Stimulated activated CD8-positive, alpha-beta memory T cell treated with anti-CD3 and anti-CD28 coated beads, Interleukin-7, amount 100 ng/mL, for 4 hours (primary cell): ENCODE results near the gene ATP8B2.
"Not testable (repeated sequence)": the region's sequence is repeated elsewhere in the genome, so short reads cannot be mapped to it uniquely, and the experiment has no call there.

ENCODE experiments used
- DNase-seq, 2 donors: peaks; one replicate each; pipeline ENCODE4 v3.0.0-alpha.2; 2020; ENCODE audit warnings: low read depth in 2 of 2

ATP8B2 gene

GRCh38 chr1:154325583-154326545, 539 bp downstream of the ATP8B2 start:
- DNase-seq, result no peak

GRCh38 chr1:154326546-154327465, 1.5 kb downstream of the ATP8B2 start:
- DNase-seq, result no peak

- DNase-seq, result no peak
Observed at GRCh38 chr1:154327466-154328317, 2.4 kb downstream of the ATP8B2 start.

GRCh38 chr1:154328318-154329151, 3.2 kb downstream of the ATP8B2 start:
- DNase-seq, result peak; percentile 77 to 93

GRCh38 chr1:154329152-154329521, 3.8 kb downstream of the ATP8B2 start:
- DNase-seq, result no peak

GRCh38 chr1:154329551-154330131, 4.3 kb downstream of the ATP8B2 start:
- DNase-seq, result no peak

GRCh38 chr1:154330669-154331068, 5.3 kb downstream of the ATP8B2 start:
- no peak for DNase-seq

- no peak for DNase-seq
Observed at GRCh38 chr1:154334079-154335024, 9.0 kb downstream of the ATP8B2 start.

- peak; percentile 84 to 89 for DNase-seq
Observed at GRCh38 chr1:154335025-154335714, 9.8 kb downstream of the ATP8B2 start.

- no peak for DNase-seq
Observed at GRCh38 chr1:154337253-154337894, 12.0 kb downstream of the ATP8B2 start.

GRCh38 chr1:154338875-154339274, 13.6 kb downstream of the ATP8B2 start:
- no peak for DNase-seq

GRCh38 chr1:154341366-154341765, 16.0 kb downstream of the ATP8B2 start:
- not testable (repeated sequence) for DNase-seq

- DNase-seq, result no peak
Observed at GRCh38 chr1:154342132-154342531, 16.8 kb downstream of the ATP8B2 start.

GRCh38 chr1:154342836-154343472, 17.6 kb downstream of the ATP8B2 start:
- DNase-seq, result peak; percentile 56 to 65

- DNase-seq, result no peak
Observed at GRCh38 chr1:154344977-154345837, 19.9 kb downstream of the ATP8B2 start.

- no peak for DNase-seq
Observed at GRCh38 chr1:154346276-154346917, 21.1 kb downstream of the ATP8B2 start.
